A673 (cell line): ENCODE measurements around the gene TMTC4.

ENCODE experiments used
- CTCF ChIP-seq: fragments of 300-800, 200-600 bp; sonication (generic); conservative IDR thresholded peaks from 2 replicates; pipeline ENCODE4 v1.5.1; 2017; ENCODE audit warnings: low read depth, mild to moderate bottlenecking, antibody characterized with exemption, low read length, moderate library complexity, mixed read lengths
- EZH2 ChIP-seq: fragments of 200-600 bp; sonication (generic); IDR thresholded peaks from 2 replicates; pipeline ENCODE4 v1.6.1; 2017; ENCODE audit warnings: borderline replicate concordance, low read depth, mild to moderate bottlenecking, mixed read lengths, antibody characterized with exemption, low read length; ENCODE audit not compliant: poor library complexity, severe bottlenecking

DNA sequence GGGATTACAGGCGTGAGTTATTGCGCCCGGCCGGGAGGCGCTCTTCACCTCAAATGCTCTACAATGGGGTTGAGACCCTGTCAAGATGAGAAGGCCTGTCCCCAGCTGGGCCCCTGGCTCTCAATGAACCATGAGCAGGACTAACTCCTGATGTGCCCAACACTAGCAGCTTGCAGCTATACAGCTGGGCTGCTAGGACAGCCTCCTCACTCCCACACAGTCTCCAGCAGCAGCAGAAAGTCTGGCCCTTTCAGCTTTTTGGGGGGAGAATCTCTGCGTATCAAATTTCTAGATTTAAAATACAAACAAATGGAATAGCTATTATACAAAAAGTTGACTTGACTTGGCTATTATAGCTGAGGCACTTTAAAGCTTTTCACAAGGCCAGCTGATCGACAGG, 30.2 kb downstream of the TMTC4 start:
- TF ChIP-seq CTCF, result no peak
- TF ChIP-seq EZH2, result no peak
